H1 (cell line): Measurements from ENCODE around the gene TFAP2D. TPM values are rescaled to one million over a fixed set of nuclear protein-coding genes. Genes with fewer than 3 reads are reported as not detected.

ENCODE experiments used
- CTCF ChIA-PET: fragments of 300-600 bp; sonication (Branson Sonifier 250); formaldehyde crosslinking; loops from one replicate; lab custom pipeline; 2021; ENCODE audit not compliant: partially characterized antibody; lab: Charles Lee
- POLR2A ChIA-PET: fragments of 300-600 bp; sonication (Branson Sonifier 250); formaldehyde crosslinking; loops from one replicate; lab custom pipeline; 2021; ENCODE audit warnings: inconsistent platforms; ENCODE audit not compliant: partially characterized antibody; lab: Charles Lee
- DNase-seq, 2 experiments: peaks; one replicate each; pipeline versions ENCODE4 v3.0.0 to v3.0.0-alpha.2; 2010 to 2022; ENCODE audit warnings: low spot score in 2 of 2, low read depth in 1 of 2, mixed read lengths in 1 of 2
- FAIRE-seq: peaks from 2 replicates; lab custom pipeline; 2011; peaks lifted over from hg19 to GRCh38; lab: Jason Lieb, UNC
- H2AFZ ChIP-seq: 2 replicates; pipeline ENCODE4 v1.8.1; 2012; ENCODE audit warnings: low read length, inconsistent platforms
- H2AK5ac ChIP-seq: 2 replicates; pipeline ENCODE4 v1.6.1; 2013; ENCODE audit warnings: low read depth, low read length
- H2BK120ac ChIP-seq: replicated peaks from 2 replicates; pipeline ENCODE3; 2013; ENCODE audit warnings: low read depth, low read length, inconsistent platforms
- H2BK12ac ChIP-seq: 2 replicates; pipeline ENCODE4 v1.6.1; 2013; ENCODE audit warnings: low read depth, low read length
- H2BK15ac ChIP-seq: 2 replicates; pipeline ENCODE4 v1.6.1; 2013; ENCODE audit warnings: low read length
- H2BK20ac ChIP-seq: 2 replicates; pipeline ENCODE4 v1.6.1; 2013; ENCODE audit warnings: low read length
- H2BK5ac ChIP-seq: 2 replicates; pipeline ENCODE4 v1.6.1; 2013; ENCODE audit warnings: low read depth, low read length
- H3K14ac ChIP-seq: 2 replicates; pipeline ENCODE4 v1.6.1; 2013; ENCODE audit warnings: inconsistent platforms; ENCODE audit not compliant: insufficient read length
- H3K18ac ChIP-seq: 2 replicates; pipeline ENCODE4 v1.6.1; 2013; ENCODE audit warnings: low read length; ENCODE audit errors: extremely low read depth
- H3K23ac ChIP-seq: 2 replicates; pipeline ENCODE4 v1.6.1; 2013; ENCODE audit warnings: inconsistent platforms; ENCODE audit not compliant: insufficient read length
- H3K23me2 ChIP-seq: 2 replicates; pipeline ENCODE4 v1.6.1; 2013; ENCODE audit warnings: low read depth, low read length
- H3K27ac ChIP-seq: 2 replicates; pipeline ENCODE4 v1.6.1; 2011; ENCODE audit warnings: low read depth, low read length, inconsistent platforms
- H3K27me3 ChIP-seq, 4 experiments: replicated peaks in 1 of 4; 1 replicate in 1 of 4; 2 replicates in 3 of 4; pipeline versions ENCODE4 v1.6.1 to v1.8.1; 2011 to 2013; ENCODE audit warnings: low read length in 3 of 4, mild to moderate bottlenecking in 3 of 4, inconsistent platforms in 2 of 4, mixed read lengths in 2 of 4, moderate library complexity in 1 of 4; ENCODE audit not compliant: control insufficient read depth in 3 of 4, insufficient read depth in 3 of 4; ENCODE audit errors: extremely low read depth in 1 of 4
- H3K36me3 ChIP-seq, 4 experiments: 2 replicates each; pipeline versions ENCODE4 v1.6.1 to v1.8.1; 2011 to 2013; ENCODE audit warnings: mild to moderate bottlenecking in 4 of 4, low read length in 3 of 4, moderate library complexity in 2 of 4, control low read depth in 1 of 4, inconsistent platforms in 1 of 4; ENCODE audit not compliant: insufficient read depth in 4 of 4, control insufficient read depth in 2 of 4
- H3K4ac ChIP-seq: replicated peaks from 2 replicates; pipeline ENCODE3; 2013; ENCODE audit warnings: low read length, low read depth, mixed read lengths, inconsistent platforms; ENCODE audit not compliant: insufficient read length
- H3K4me1 ChIP-seq, 4 experiments: replicated peaks in 1 of 4; 1 replicate in 1 of 4; 2 replicates in 3 of 4; pipeline versions ENCODE4 v1.6.1 to v1.8.1; 2011 to 2013; ENCODE audit warnings: low read length in 3 of 4, inconsistent platforms in 2 of 4, mixed read lengths in 1 of 4; ENCODE audit not compliant: insufficient read depth in 4 of 4, control insufficient read depth in 3 of 4
- H3K4me2 ChIP-seq, 2 experiments: 2 replicates each; pipeline versions ENCODE4 v1.6.1 to v1.8.1; 2011 to 2013; ENCODE audit warnings: low read depth in 2 of 2, low read length in 2 of 2, control low read depth in 1 of 2, inconsistent platforms in 1 of 2, mild to moderate bottlenecking in 1 of 2; ENCODE audit not compliant: insufficient read depth in 1 of 2
- H3K4me3 ChIP-seq, 4 experiments: fragments of 200-600, 300-600 bp in 1 of 4; sonication (generic), shearing (Covaris generic), sonication (Bioruptor Twin) in 1 of 4; 2 replicates each; pipeline versions ENCODE4 v1.5.1 to v1.8.1; 2011 to 2016; ENCODE audit warnings: low read length in 4 of 4, low read depth in 3 of 4, control low read depth in 2 of 4, inconsistent platforms in 2 of 4, mild to moderate bottlenecking in 2 of 4, mixed read lengths in 1 of 4, moderate library complexity in 1 of 4; ENCODE audit not compliant: insufficient read depth in 2 of 4; ENCODE audit errors: extremely low read depth in 1 of 4
- H3K56ac ChIP-seq: replicated peaks from 2 replicates; pipeline ENCODE3; 2013; ENCODE audit warnings: low read depth, mild to moderate bottlenecking, mixed read lengths, low read length, inconsistent platforms; ENCODE audit not compliant: insufficient read length
- H3K79me1 ChIP-seq: 2 replicates; pipeline ENCODE4 v1.6.1; 2013; ENCODE audit warnings: low read depth, low read length, control low read depth
- H3K79me2 ChIP-seq, 2 experiments: 2 replicates each; pipeline versions ENCODE4 v1.6.1 to v1.8.1; 2012 to 2013; ENCODE audit warnings: low read length in 2 of 2, mild to moderate bottlenecking in 2 of 2, inconsistent platforms in 1 of 2; ENCODE audit not compliant: insufficient read depth in 2 of 2, control insufficient read depth in 1 of 2
- H3K9ac ChIP-seq, 4 experiments: replicated peaks in 1 of 4; 1 replicate in 1 of 4; 2 replicates in 3 of 4; pipeline versions ENCODE4 v1.6.1 to v1.8.1; 2011 to 2013; ENCODE audit warnings: low read depth in 3 of 4, low read length in 3 of 4, control low read depth in 2 of 4, mild to moderate bottlenecking in 2 of 4, moderate library complexity in 2 of 4, inconsistent platforms in 1 of 4; ENCODE audit errors: extremely low read depth in 1 of 4
- H3K9me3 ChIP-seq, 2 experiments: 2 replicates each; pipeline versions ENCODE4 v1.6.1 to v1.8.1; 2012 to 2013; ENCODE audit warnings: mild to moderate bottlenecking in 2 of 2, moderate library complexity in 2 of 2, control low read depth in 1 of 2, inconsistent platforms in 1 of 2, low read depth in 1 of 2, low read length in 1 of 2, mixed read lengths in 1 of 2; ENCODE audit not compliant: insufficient read depth in 2 of 2
- H4K20me1 ChIP-seq, 2 experiments: replicated peaks in 1 of 2; 2 replicates each; pipeline versions ENCODE3 to v1.8.1; 2011 to 2013; ENCODE audit warnings: inconsistent platforms in 2 of 2, low read length in 2 of 2, mild to moderate bottlenecking in 1 of 2; ENCODE audit not compliant: insufficient read depth in 2 of 2, control insufficient read depth in 1 of 2
- H4K5ac ChIP-seq: 2 replicates; pipeline ENCODE4 v1.6.1; 2013; ENCODE audit warnings: low read length, low read depth, mixed read lengths, inconsistent platforms; ENCODE audit not compliant: insufficient read length
- H4K8ac ChIP-seq: 2 replicates; pipeline ENCODE4 v1.8.0; 2013; ENCODE audit warnings: mild to moderate bottlenecking, moderate library complexity, low read length, inconsistent platforms; ENCODE audit not compliant: insufficient read depth; ENCODE audit errors: extremely low read depth
- H4K91ac ChIP-seq: replicated peaks from 2 replicates; pipeline ENCODE3; 2013; ENCODE audit warnings: low read length, mixed read lengths, inconsistent platforms; ENCODE audit not compliant: insufficient read length
- CBX8 ChIP-seq: fragments of 300-800, 300-1000 bp; sonication (generic); IDR thresholded peaks from 2 replicates; pipeline ENCODE4 v1.7.1; 2016; ENCODE audit warnings: low read depth, low read length, borderline replicate concordance
- CEBPB ChIP-seq: IDR thresholded peaks from 2 replicates; pipeline ENCODE4 v1.6.1; 2012; ENCODE audit warnings: low read depth, low read length
- EGR1 ChIP-seq: IDR thresholded peaks from 2 replicates; pipeline ENCODE4 v1.6.1; 2011; ENCODE audit warnings: low read depth, low read length, borderline replicate concordance
- EZH2 ChIP-seq: fragments of 200-600 bp; sonication (generic); IDR thresholded peaks from 2 replicates; pipeline ENCODE4 v1.7.1; 2012; ENCODE audit warnings: low read depth, mild to moderate bottlenecking, moderate library complexity, low read length, inconsistent platforms; ENCODE audit not compliant: severe bottlenecking
- POLR2AphosphoS5 ChIP-seq: IDR thresholded peaks from 2 replicates; pipeline ENCODE4 v1.6.1; 2011; ENCODE audit warnings: low read depth, low read length
- RAD21 ChIP-seq, 2 experiments: IDR thresholded peaks in 1 of 2; conservative IDR thresholded peaks in 1 of 2; 2 replicates each; pipeline ENCODE4 v1.6.1; 2011; ENCODE audit warnings: low read depth in 2 of 2, low read length in 2 of 2, improper control_type of control experiment in 1 of 2, inconsistent platforms in 1 of 2, mild to moderate bottlenecking in 1 of 2, moderate library complexity in 1 of 2
- RBBP5 ChIP-seq: IDR thresholded peaks from 2 replicates; pipeline ENCODE4 v1.7.1; 2012; ENCODE audit warnings: low read depth, mild to moderate bottlenecking, inconsistent platforms, low read length, moderate library complexity, borderline replicate concordance
- SUZ12 ChIP-seq: fragments of 200-600 bp; sonication (generic); IDR thresholded peaks from 2 replicates; pipeline ENCODE4 v1.6.1; 2012; ENCODE audit warnings: mild to moderate bottlenecking, inconsistent platforms, low read length, moderate library complexity, mixed read lengths
- USF2 ChIP-seq: IDR thresholded peaks from 2 replicates; pipeline ENCODE4 v1.6.1; 2011; ENCODE audit warnings: low read length, improper control_type of control experiment
- ZNF274 ChIP-seq: IDR thresholded peaks from 2 replicates; pipeline ENCODE4 v1.7.0; 2012; ENCODE audit warnings: low read length, borderline replicate concordance; ENCODE audit errors: extremely low read depth
- WGBS, 2 experiments: shearing (Covaris generic) in 1 of 2; methylation state at CpG; one replicate each; pipeline versions ENCODE4 v1.1.6 to v1.1.7; 2013 to 2015; ENCODE audit warnings: low lambda C conversion rate in 2 of 2, mixed read lengths in 2 of 2, inconsistent platforms in 1 of 2, low coverage in 1 of 2, missing lambda C conversion rate in 1 of 2; ENCODE audit not compliant: insufficient replicate concordance in 2 of 2, insufficient coverage in 1 of 2, insufficient read length in 1 of 2; ENCODE audit errors: extremely low coverage in 1 of 2, missing lambda C conversion rate in 1 of 2; 5-methylcytosine and 5-hydroxymethylcytosine counted together
- polyA plus RNA-seq, 7 experiments: library from polyadenylated mRNA; depleted of rRNA in 3 of 7; stranded (reverse) in 5 of 7; unstranded in 2 of 7; fragments of >200 nt in 5 of 7; fragments of 200-250 nt in 2 of 7; gene quantifications; 1 replicate in 5 of 7; 2 replicates in 1 of 7; 4 replicates in 1 of 7; pipeline versions ENCODE4 v1.2.1 to v1.2.3, GENCODE V29; 2011 to 2013; ENCODE audit warnings: missing spikeins in 2 of 7, mixed read lengths in 2 of 7
- total RNA-seq: library from RNA; stranded (reverse); fragmentation: NEBNext Ultra II Directional; extraction: Animal tissue kit (Norgen Biotek cat#: 25700); gene quantifications from 2 replicates; pipeline ENCODE4 v1.2.1, GENCODE V29; 2021

TFAP2D gene
- total and polyA plus RNA-seq, 2 of the 8 experiments (the other 6 are each of a cell fraction or from before 2014, with no cell fraction given), result not detected

- Histone ChIP-seq H4K20me1 (peaks cover 18 to 20% of the 10 kb centered on the region in 2 experiments), H3K27ac (no peak overlapping the region), H3K36me3 (no peaks in the 10 kb centered on the region), H2AK5ac (no peak overlapping the region), H2AFZ (no peak overlapping the region), H2BK5ac (no peak overlapping the region), H3K4me1 (peaks cover 5 to 16% (median 13%) of the 10 kb centered on the region in 4 experiments; a peak in 6 of 7 replicates), H3K79me2 (no peaks in the 10 kb centered on the region), H2BK120ac (no peak overlapping the region), H3K9me3 (no peaks in the 10 kb centered on the region), H4K91ac (no peak overlapping the region), H3K4me3 (no peak overlapping the region), H3K56ac (no peak overlapping the region), H2BK20ac (no peak overlapping the region), H4K5ac (no peak overlapping the region), H3K18ac (no peak overlapping the region), H2BK12ac (no peak overlapping the region), H3K23me2 (peaks cover 11% of the 10 kb centered on the region; the same call in 1 of the 2 replicates), H3K79me1 (no peaks in the 10 kb centered on the region), H3K4ac (no peak overlapping the region), H3K14ac (no peak overlapping the region), H3K27me3 (peaks cover 84 to 100% (median 96%) of the 10 kb centered on the region in 4 experiments), H3K23ac (no peak overlapping the region), H2BK15ac (no peak overlapping the region), H4K8ac (no peak overlapping the region), H3K9ac (no peak overlapping the region), H3K4me2 (no peak overlapping the region)
- no peak for TF ChIP-seq CEBPB
- peak; percentile 38; the same call in 1 of the 2 replicates for TF ChIP-seq SUZ12
- no peak for TF ChIP-seq USF2
- TF ChIP-seq EZH2, result peak; percentile 63
- no peak for TF ChIP-seq RBBP5
- no peak for TF ChIP-seq CBX8
- TF ChIP-seq RAD21 (IDR thresholded peaks at IDR 0.05 in 1 of 2, conservative IDR thresholded peaks at IDR 0.05 in 1 of 2; ENCODE audit: low read depth in 2 of 2, low read length in 2 of 2), result no peak
- no peak for TF ChIP-seq ZNF274
- TF ChIP-seq EGR1, result no peak
- TF ChIP-seq POLR2AphosphoS5, result no peak
- ChIA-PET POLR2A (no interaction called here), CTCF (interaction anchor here (1.2 to 2.7 kb wide), 3 partner anchors 16 to 102 kb away, joined by 3 to 8 read pairs (median 5); no protein-coding TSS in a partner anchor)
- no peak for FAIRE-seq
- 20% methylated on average over 2 of the region's 2 CpGs; no CpG with 5 or more reads in 1 of the 2 experiments for WGBS, 2 experiments
- DNase-seq, result no peak
Observed at GRCh38 chr6:50718566-50718965, 5.2 kb downstream of the TFAP2D start.
